ENCODE data around the gene MEOX2. TPM values are rescaled to one million over a fixed set of nuclear protein-coding genes. Genes with fewer than 3 reads are reported as not detected.

MEOX2 gene
- not detected for total RNA-seq

DNA sequence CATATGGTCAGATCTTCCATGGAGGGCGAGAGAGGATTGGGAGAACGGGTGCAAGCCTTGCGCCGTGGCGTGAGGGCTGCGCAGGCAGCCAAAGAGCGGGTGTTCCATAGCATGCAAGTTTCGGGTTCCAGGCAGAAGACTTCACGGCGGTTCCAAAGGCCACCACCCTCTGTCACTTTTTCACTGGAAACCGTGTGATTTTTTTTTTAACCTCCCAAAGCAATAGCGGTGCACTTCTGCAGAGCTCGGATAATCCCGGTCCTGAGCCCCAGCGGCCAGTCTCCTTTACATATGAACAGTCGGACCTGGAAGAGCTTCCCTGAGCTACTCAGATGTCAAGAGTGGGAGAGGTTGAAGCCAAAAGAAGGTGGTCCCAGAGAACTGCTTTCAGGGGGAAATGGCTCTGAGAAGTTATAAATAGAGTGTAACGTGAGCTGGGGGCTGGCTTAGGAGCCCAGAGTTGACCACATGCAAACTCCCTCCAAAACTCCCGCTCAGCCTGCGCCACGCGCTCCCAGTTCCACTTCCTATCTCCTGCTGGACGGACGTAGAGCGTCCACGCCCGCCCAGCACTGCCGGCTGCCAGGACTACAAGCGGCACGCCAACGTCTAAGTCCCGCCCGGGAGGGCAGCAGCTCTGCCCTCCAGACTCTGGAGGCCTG lies at the start of gene MEOX2:
TSS of gene MEOX2 (minus strand) at position 389 of the 662 bp plus-strand sequence. CDS start at position 108, 281 bp downstream.
- peak in 2 of 3 donors; percentile 4 to 25 for DNase-seq (ENCODE audit: low read depth in 2 of 3, low spot score in 2 of 3)

DNA sequence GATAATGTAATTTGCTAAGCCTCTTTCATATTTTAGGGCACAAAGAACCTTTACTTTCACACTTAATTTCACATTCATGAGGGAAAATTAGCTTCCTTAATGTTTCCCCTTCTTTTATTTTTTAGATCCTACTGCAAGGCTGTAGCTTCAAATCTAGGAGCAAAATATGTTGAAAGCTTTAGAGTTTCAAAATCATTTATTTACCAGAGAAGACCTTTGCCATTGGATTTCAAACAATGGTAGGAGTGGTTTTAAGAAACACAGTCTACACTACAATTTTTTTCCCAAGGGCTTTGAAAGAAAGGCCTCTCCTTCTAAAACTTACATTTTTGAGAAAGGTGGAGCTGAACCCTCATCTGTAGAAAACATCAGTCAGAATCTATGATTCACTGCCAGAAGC lies 43.3 kb upstream of the MEOX2 start:
- DNase-seq (ENCODE audit: low read depth in 2 of 3, low spot score in 2 of 3): no peak

GRCh38 chr7:15725051-15725450 lies 38.6 kb upstream of the MEOX2 start:
- no peak for DNase-seq (ENCODE audit: low read depth in 2 of 3, low spot score in 2 of 3)

GRCh38 chr7:15723841-15724240 lies 37.4 kb upstream of the MEOX2 start:
- DNase-seq (ENCODE audit: low read depth in 2 of 3, low spot score in 2 of 3): no peak

DNA sequence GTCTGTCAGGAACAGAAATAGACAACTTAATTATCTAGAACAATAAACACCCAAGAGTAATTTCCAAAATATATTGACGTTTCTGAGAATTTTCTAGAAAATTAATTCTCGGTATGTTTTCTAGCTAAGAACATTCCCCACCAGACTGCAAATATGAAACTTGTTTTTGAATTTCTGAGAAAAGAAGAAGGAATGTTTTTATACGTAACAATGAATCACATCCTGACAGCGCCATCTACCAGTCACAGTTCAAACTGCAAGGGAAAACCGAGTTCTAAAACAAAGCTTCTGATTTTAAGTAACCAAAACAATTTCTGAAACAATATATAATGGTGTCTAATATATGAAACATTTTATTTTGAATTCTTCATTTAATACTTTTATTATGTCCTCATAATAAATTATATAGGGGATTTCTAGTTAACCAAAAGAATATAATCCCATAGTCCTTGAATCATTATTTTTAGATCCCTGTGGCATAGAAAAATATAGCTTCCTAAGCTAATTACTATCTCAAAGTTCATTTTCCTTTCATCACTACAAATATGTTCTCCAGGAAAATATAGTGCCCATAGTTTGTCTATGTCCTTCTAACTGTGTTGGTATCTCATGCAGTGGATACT lies 34.5 kb upstream of the MEOX2 start:
- DNase-seq (ENCODE audit: low read depth in 2 of 3, low spot score in 2 of 3): peak in 2 of 3 donors; percentile 18 to 39

GRCh38 chr7:15719311-15719710 lies 32.8 kb upstream of the MEOX2 start:
- DNase-seq (ENCODE audit: low read depth in 2 of 3, low spot score in 2 of 3): no peak

DNA sequence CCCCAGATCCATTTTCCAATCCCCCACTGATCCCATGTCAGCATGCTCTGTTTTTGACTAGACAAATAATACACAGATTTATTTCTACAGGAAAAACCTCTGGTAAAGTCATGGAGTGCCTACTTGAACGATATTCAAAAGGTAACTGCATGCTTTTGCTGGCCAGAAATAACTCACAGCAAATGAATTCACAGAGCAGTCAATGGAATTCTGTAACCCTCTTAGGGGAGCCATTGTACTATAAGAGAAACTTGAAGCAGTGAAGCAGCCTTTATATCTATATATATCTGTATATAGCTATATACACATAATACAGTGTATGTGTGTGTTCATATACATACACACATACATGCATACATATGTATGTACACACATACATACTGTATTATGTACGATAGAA lies 29.0 kb upstream of the MEOX2 start:
- DNase-seq (ENCODE audit: low read depth in 2 of 3, low spot score in 2 of 3): no peak

GRCh38 chr7:15709978-15710377 lies 23.5 kb upstream of the MEOX2 start:
- DNase-seq (ENCODE audit: low read depth in 2 of 3, low spot score in 2 of 3): no peak

- no peak for DNase-seq (ENCODE audit: low read depth in 2 of 3, low spot score in 2 of 3)
Observed at GRCh38 chr7:15707570-15707969, 21.1 kb upstream of the MEOX2 start.

- no peak for DNase-seq (ENCODE audit: low read depth in 2 of 3, low spot score in 2 of 3)
Observed at GRCh38 chr7:15703732-15704131, 17.2 kb upstream of the MEOX2 start.

DNA sequence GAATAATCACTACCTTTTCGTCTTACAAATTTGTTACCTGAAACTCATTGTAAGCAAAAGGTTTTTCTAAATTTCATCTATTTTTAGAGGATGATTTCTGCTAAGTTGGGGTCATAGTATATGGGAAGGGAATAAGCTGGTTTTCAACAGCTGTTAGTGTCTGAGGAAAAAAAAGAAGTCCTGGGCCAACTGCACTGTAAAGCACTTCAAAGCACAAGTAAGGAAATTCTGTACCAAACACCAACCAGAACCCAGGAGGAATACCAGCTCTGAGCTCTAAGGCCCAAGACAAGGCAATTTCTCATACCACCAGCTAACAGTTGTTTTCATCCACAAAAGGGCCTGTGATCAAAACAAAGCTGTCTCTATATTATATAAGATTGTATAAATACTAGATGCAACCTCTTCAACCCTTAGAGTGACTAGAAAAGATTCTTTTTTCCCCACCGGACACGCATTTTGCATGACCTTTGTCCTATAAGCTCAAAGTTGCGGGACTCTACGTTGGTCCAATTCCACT lies 6.1 kb upstream of the MEOX2 start:
- no peak for DNase-seq (ENCODE audit: low read depth in 2 of 3, low spot score in 2 of 3)

GRCh38 chr7:15688911-15689310 lies 2.4 kb upstream of the MEOX2 start:
- peak in 2 of 3 donors; percentile 12 to 14 for DNase-seq (ENCODE audit: low read depth in 2 of 3, low spot score in 2 of 3)

DNA sequence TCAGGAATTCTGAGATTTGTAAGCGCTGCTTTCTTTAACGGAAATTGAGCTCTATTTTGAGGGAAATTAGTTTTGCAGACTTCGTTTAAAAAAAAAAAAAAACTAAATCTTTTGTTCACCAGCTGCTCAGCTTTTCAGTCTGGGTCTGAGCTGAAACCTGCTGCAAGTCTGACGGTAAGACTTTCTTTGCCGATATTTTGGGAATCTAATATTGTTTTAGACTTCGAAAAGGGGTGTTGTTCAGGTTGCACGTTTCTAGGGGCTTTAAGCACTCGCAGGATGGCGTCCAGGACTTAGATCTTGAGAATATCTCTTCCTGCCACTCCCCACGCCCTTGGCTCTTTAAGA lies 1.8 kb upstream of the MEOX2 start:
- peak in 2 of 3 donors; percentile 9 to 12 for DNase-seq (ENCODE audit: low read depth in 2 of 3, low spot score in 2 of 3)

DNA sequence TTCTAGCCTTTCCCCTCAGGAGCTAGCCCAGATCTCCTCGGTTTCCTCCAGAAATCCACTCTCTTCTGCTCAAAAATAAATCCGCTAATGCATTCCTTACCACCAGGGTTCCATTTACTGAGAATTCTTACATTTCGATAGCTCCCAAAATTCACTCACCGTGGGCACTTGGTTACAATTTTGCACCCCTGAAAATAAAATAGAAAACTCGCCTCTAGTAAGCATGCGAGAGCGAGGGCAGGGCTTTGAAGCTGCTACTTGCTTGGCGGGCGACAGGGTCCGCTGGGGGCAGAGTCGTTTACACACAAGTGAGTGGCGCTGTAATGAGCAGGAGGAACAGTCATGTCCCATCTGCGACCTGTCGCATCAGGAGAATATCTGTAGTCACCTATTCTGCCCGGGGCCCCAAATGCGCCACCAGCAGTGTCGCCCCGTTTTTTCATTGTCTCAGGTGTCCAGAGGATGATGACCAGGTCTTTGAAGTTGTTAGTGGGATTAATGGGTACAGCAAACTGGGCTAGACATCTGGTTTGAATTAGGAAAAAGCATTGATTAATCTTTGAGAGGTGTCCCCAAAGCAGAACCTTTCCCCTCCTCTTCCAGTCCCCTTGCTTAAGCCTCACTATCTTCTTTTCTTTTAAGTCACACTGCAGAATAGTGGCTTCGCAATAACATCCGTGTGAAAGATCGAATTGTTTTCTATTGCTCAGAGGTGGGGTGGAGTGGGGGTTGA lies 1.2 kb upstream of the MEOX2 start:
- peak in 2 of 3 donors; percentile 49 to 55 for DNase-seq (ENCODE audit: low read depth in 2 of 3, low spot score in 2 of 3)

DNA sequence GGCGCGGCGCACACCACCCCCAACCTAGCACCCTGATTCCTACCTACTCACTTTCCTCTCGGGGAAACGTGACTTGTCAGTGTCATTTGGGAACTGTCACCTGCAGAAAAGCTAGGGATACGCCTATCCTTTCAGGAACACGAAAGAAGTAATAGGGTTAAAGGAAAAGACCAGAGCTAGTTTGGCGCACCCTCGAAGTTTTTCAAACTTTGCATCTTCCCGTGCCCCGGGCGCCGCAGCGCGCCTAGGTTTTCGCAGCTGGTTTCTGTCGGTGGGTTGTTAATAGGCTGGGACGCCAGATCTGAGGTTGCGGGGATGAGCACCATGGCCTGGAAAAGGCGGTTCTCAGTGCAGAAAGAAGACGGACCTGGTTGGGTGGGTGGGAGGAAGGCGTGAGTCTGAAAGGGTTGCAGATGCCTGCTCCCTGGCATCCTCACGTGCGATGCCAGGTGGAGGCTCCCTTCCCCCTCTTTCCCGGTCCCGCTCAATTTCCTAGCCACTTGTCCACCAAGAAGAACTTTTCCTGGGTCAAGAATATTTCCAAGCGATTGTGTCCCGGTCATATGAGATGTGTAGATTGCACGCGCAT lies 568 bp upstream of the MEOX2 start:
- DNase-seq (ENCODE audit: low read depth in 2 of 3, low spot score in 2 of 3): peak in 2 of 3 donors; percentile 2 to 5

GRCh38 chr7:15685358-15686294 lies 857 bp downstream of the MEOX2 start:
- DNase-seq (ENCODE audit: low read depth in 2 of 3, low spot score in 2 of 3): peak in 2 of 3 donors; percentile 13 to 30

DNA sequence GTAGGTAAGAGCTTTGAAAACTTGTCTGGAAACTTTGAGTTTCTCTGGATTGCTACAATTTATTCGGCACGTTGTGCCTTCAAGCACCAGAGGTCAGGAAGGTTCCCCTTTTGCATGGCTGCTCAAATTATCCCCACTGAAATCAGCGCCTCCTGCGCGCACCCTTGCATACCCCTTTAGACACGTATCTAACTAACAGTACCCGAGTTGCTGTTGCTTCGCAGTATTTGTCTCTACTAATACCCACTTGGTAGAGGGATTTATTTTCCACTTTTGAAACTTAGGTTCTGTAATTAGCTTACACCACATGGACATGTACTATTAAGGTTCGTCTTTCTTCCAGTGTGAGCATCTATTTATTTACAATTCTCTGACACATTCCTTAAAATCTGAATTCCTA lies 1.6 kb downstream of the MEOX2 start:
- DNase-seq (ENCODE audit: low read depth in 2 of 3, low spot score in 2 of 3): peak in 2 of 3 donors; percentile 46 to 51

DNA sequence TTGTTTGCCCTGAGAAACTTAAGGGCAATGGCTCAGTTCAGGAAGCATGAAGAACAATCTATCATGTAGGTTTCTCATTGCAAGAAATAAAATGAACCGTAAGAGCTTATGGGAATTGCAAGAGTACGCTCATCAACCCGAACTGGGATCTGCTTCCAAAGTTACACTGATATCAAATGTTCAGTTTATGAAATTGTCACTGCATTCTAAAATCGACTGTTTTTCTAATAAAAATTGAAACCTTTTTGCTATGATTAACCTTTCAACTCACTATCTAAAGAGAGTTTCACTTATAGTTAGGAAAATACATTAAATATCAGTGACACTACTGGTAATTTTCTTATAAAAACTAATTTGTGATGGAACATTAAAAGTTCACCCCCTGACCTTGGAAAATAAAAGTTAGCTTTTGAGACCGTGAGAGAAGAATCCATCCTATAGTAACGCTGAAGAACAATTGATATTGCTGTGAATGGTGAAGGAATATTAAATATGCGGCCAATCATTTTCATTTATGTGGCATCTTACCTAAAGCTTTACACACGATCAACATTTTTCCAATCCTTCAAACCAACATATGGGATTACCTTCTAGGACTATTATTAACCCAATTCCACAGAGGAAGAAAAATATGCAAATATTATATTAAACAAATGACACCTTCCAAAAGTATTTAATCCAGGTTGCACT lies 2.2 kb downstream of the MEOX2 start:
- DNase-seq (ENCODE audit: low read depth in 2 of 3, low spot score in 2 of 3): no peak

- DNase-seq (ENCODE audit: low read depth in 2 of 3, low spot score in 2 of 3): no peak
Observed at GRCh38 chr7:15682751-15683245, 3.7 kb downstream of the MEOX2 start.
